ENCODE data around the gene CNOT3.

The CNOT3 gene

DNA sequence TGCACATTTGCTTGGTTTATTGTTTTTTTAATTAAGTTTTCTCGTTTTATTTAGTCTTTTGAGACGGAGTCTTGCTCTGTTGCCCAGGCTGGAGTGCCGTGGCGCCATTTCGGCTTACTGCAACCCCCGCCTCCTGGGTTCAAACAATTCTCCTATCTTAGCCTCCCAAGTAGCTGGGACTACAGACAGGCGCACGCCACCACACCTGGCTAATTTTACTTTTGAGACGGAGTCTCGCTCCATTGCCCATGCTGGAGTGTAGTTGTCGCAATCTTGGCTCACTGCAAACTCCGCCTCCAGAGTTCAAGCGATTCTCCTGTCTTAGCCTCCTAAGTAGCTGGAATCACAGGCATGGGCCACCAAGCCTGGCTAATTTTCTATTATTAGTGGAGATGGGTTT lies 64.4 kb downstream of the CNOT3 start:
- H3K36me3 ChIP-seq (ENCODE audit: control insufficient read depth, insufficient read depth, low read length) = peaks cover 27% of the 10 kb centered on the region

DNA sequence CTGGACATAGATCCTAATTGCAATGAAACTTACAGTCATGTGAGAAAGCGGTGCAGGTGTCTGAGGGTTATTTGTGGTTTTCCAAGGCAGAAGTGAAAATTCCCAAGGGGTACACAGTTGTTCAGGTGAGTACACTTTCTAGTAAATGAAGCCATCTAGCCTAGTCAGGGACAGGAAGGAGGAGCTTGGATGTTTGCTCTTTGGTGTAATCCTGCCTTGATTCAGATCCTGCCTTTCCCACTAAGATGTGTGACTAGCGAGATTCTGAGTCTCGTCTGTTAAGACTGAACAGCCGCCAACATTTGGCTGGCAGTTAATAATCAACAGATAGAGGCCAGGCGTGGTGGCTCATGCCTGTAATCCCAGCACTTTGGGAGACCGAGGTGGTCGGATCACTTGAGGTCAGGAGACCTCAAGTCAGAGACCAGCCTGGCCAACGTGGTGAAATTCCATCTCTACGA lies 65.6 kb downstream of the CNOT3 start:
- Histone ChIP-seq H3K36me3 (ENCODE audit: control insufficient read depth, insufficient read depth, low read length) (peaks cover 30% of the 10 kb centered on the region), H3K4me3 (replicated peaks; ENCODE audit: low read depth, low read length) (peak overlapping the region; percentile 87)
- no peak for DNase-seq (ENCODE audit: extremely low read depth, insufficient read length)

More for the DNA sequence above, 64.4 kb downstream of the CNOT3 start:
- no peaks in the 10 kb centered on the region for H3K27me3 ChIP-seq (replicated peaks; ENCODE audit: control insufficient read depth, insufficient read depth, low read length)
- H3K4me3 ChIP-seq (replicated peaks; ENCODE audit: low read depth, low read length) = peak overlapping the region; percentile 87
- DNase-seq (ENCODE audit: extremely low read depth, insufficient read length) = no peak
- TF ChIP-seq, protein P1, sequence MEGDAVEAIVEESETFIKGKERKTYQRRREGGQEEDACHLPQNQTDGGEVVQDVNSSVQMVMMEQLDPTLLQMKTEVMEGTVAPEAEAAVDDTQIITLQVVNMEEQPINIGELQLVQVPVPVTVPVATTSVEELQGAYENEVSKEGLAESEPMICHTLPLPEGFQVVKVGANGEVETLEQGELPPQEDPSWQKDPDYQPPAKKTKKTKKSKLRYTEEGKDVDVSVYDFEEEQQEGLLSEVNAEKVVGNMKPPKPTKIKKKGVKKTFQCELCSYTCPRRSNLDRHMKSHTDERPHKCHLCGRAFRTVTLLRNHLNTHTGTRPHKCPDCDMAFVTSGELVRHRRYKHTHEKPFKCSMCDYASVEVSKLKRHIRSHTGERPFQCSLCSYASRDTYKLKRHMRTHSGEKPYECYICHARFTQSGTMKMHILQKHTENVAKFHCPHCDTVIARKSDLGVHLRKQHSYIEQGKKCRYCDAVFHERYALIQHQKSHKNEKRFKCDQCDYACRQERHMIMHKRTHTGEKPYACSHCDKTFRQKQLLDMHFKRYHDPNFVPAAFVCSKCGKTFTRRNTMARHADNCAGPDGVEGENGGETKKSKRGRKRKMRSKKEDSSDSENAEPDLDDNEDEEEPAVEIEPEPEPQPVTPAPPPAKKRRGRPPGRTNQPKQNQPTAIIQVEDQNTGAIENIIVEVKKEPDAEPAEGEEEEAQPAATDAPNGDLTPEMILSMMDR (IDR thresholded peaks at IDR 0.05; ENCODE audit: insufficient read depth, low read length, poor library complexity, severe bottlenecking) = no peak

DNA sequence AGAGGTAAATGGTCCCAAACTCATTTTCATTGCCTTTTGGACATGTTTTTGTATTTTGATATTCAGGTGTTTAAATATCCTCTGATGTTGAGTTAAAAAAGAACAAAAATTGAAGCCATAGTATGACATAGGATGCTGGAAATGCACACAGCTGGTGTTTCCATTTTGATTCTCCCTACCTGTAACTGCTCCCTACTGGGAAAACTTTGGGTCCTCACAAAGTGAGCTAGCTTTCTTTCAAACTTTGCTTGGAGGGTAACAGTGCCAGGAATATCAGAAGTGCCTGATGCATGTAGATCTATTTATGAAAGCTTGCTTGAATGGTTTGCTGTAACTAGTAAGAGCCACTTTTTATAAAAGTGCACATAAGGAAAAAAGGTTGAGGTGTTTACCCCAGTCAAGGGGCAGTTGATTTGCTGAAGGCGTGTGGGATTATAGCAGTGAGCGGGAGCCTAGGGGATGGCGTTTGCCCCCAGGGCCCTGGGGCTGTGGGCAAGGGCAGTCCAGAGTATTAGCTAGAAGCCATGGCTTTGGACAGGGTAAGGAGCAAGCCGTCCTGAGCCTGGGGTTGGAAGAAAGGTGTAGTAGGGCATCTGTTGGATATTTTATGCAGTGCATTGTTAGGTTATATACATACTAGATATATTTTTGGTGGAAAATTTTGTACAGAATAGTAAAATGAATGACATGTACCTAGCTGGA lies 67.4 kb downstream of the CNOT3 start:
- peaks cover 36% of the 10 kb centered on the region for H3K36me3 ChIP-seq (ENCODE audit: control insufficient read depth, insufficient read depth, low read length)
- H3K27me3 ChIP-seq (replicated peaks; ENCODE audit: control insufficient read depth, insufficient read depth, low read length) = no peaks in the 10 kb centered on the region
- DNase-seq (ENCODE audit: extremely low read depth, insufficient read length) = no peak
- TF ChIP-seq, protein P1 (IDR thresholded peaks at IDR 0.05; ENCODE audit: insufficient read depth, low read length, poor library complexity, severe bottlenecking) = no peak
- H3K4me3 ChIP-seq (replicated peaks; ENCODE audit: low read depth, low read length) = peak overlapping the region; percentile 51

More for the DNA sequence above, 65.6 kb downstream of the CNOT3 start:
- no peaks in the 10 kb centered on the region for H3K27me3 ChIP-seq (replicated peaks; ENCODE audit: control insufficient read depth, insufficient read depth, low read length)
- TF ChIP-seq, protein P1 (IDR thresholded peaks at IDR 0.05; ENCODE audit: insufficient read depth, low read length, poor library complexity, severe bottlenecking) = no peak

Data from GM06990 (cell line).